Suprapubic skin (tissue), 4 donors: ENCODE results near the gene CNN3.

Source experiments
- CTCF ChIP-seq, 2 donors: fragments of 200-600 bp in 1 of 2; fragments of 450-650 bp in 1 of 2; sonication (generic) in 1 of 2; IDR thresholded peaks; one replicate each; pipeline ENCODE4 v1.5.1; 2016 to 2019; ENCODE audit warnings: antibody characterized with exemption in 2 of 2, mild to moderate bottlenecking in 1 of 2, moderate library complexity in 1 of 2
- EP300 ChIP-seq: sonication (generic); formaldehyde crosslinking; IDR thresholded peaks from one replicate; pipeline ENCODE4 v1.6.1; 2017; ENCODE audit warnings: antibody characterized with exemption
- POLR2A ChIP-seq, 2 donors: fragments of 450-650 bp; IDR thresholded peaks; one replicate each; pipeline ENCODE4 v1.6.1; 2017; ENCODE audit warnings: antibody characterized with exemption in 2 of 2, mild to moderate bottlenecking in 2 of 2, moderate library complexity in 2 of 2
- POLR2AphosphoS5 ChIP-seq, 3 donors: sonication (generic); formaldehyde crosslinking; IDR thresholded peaks; one replicate each; pipeline ENCODE4 v1.6.1; 2017; ENCODE audit warnings: antibody characterized with exemption in 3 of 3

- TF ChIP-seq POLR2AphosphoS5 (IDR thresholded peaks at IDR 0.05) (no peak), POLR2A (IDR thresholded peaks at IDR 0.05) (no peak), CTCF (IDR thresholded peaks at IDR 0.05) (no peak), EP300 (no peak)
These were observed 27.6 kb upstream of the CNN3 start for GRCh38 chr1:94954263-94955220.
